Measurements from ENCODE around the gene HDAC4.

GRCh38 chr2:239003624-239004273, 397.1 kb downstream of the HDAC4 start:
- TF ChIP-seq POLR2A (IDR thresholded peaks at IDR 0.05) (no peak), CTCF (IDR thresholded peaks at IDR 0.05) (no peak), POLR2AphosphoS5 (IDR thresholded peaks at IDR 0.05) (no peak), EP300 (IDR thresholded peaks at IDR 0.05) (no peak)
